PFSK-1 (cell line): Measurements from ENCODE around the gene ISOC2.

Experiments used
- FOXP2 ChIP-seq: optimal IDR thresholded peaks from 2 replicates; pipeline ENCODE3; 2011; ENCODE audit warnings: borderline replicate concordance, control low read depth, inconsistent platforms; ENCODE audit not compliant: insufficient read depth; ENCODE audit errors: extremely low read length, extremely low read depth
- POLR2AphosphoS5 ChIP-seq: IDR thresholded peaks from 2 replicates; pipeline ENCODE4 v1.6.1; 2012; ENCODE audit warnings: low read depth, mild to moderate bottlenecking, control low read depth, low read length, moderate library complexity
- TAF1 ChIP-seq: IDR thresholded peaks from 2 replicates; pipeline ENCODE4 v1.6.1; 2012; ENCODE audit warnings: low read length, control low read depth, borderline replicate concordance; ENCODE audit not compliant: insufficient read depth
- TF ChIP-seq, protein P1 (sequence below), 2 experiments: IDR thresholded peaks; 2 replicates each; pipeline versions ENCODE4 v1.6.1 to v1.8.0; 2011 to 2012; ENCODE audit warnings: low read depth in 2 of 2, low read length in 2 of 2, control low read depth in 1 of 2, inconsistent platforms in 1 of 2, mild to moderate bottlenecking in 1 of 2, moderate library complexity in 1 of 2; ENCODE audit not compliant: insufficient read depth in 1 of 2

DNA sequence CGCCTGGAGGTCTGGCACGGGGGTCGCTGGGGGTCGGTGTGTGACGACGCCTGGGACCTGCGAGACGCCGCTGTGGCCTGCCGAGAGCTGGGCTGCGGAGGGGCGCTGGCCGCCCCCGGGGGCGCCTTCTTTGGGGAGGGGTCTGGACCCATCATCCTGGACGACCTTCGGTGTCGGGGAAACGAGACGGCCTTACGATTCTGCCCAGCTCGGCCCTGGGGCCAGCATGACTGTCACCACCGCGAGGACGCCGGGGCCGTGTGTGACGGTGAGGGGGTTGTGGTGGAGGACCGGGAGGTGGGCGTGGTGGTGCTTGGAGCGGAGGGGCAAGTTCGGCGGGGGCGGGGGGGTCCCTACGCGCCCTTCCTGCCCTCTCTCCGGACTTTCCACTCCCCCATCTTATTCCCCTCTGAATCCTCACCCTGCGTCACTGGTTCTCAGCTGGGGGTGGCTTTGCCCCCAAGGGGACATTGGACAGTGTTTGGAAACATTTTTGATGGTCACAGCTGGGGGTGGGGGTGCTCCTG is 32.3 kb upstream of the ISOC2 start:
- TF ChIP-seq, protein P1, sequence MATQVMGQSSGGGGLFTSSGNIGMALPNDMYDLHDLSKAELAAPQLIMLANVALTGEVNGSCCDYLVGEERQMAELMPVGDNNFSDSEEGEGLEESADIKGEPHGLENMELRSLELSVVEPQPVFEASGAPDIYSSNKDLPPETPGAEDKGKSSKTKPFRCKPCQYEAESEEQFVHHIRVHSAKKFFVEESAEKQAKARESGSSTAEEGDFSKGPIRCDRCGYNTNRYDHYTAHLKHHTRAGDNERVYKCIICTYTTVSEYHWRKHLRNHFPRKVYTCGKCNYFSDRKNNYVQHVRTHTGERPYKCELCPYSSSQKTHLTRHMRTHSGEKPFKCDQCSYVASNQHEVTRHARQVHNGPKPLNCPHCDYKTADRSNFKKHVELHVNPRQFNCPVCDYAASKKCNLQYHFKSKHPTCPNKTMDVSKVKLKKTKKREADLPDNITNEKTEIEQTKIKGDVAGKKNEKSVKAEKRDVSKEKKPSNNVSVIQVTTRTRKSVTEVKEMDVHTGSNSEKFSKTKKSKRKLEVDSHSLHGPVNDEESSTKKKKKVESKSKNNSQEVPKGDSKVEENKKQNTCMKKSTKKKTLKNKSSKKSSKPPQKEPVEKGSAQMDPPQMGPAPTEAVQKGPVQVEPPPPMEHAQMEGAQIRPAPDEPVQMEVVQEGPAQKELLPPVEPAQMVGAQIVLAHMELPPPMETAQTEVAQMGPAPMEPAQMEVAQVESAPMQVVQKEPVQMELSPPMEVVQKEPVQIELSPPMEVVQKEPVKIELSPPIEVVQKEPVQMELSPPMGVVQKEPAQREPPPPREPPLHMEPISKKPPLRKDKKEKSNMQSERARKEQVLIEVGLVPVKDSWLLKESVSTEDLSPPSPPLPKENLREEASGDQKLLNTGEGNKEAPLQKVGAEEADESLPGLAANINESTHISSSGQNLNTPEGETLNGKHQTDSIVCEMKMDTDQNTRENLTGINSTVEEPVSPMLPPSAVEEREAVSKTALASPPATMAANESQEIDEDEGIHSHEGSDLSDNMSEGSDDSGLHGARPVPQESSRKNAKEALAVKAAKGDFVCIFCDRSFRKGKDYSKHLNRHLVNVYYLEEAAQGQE (IDR thresholded peaks at IDR 0.05; ENCODE audit: insufficient read depth in 1 of 2, low read depth in 2 of 2, low read length in 2 of 2) = no peak
- TF ChIP-seq POLR2AphosphoS5 = no peak
- no peak for TF ChIP-seq TAF1
- TF ChIP-seq FOXP2 = no peak
